Activated CD8-positive, alpha-beta T cell treated with anti-CD3 and anti-CD28 coated beads for 36 hours (primary cell): ENCODE measurements around the gene NDFIP2. TPM values are rescaled to one million over a fixed set of nuclear protein-coding genes. Genes with fewer than 3 reads are reported as not detected.
A peak's percentile ranks its signal among the peaks of the same experiment; 100 is the strongest.

ENCODE experiments used
- ATAC-seq: fragments of 200-7000 bp; cut with Tn5 transposase; one replicate; pipeline ENCODE4 v1.10.0; 2021; ENCODE audit warnings: mild to moderate bottlenecking, moderate library complexity
- CTCF ChIA-PET: fragments of 350-600 bp; sonication (Branson Sonifier 250); formaldehyde crosslinking; loops from one replicate; lab custom pipeline; 2021; ENCODE audit warnings: antibody characterized with exemption; lab: Charles Lee
- POLR2A ChIA-PET: fragments of 350-600 bp; sonication (Branson Sonifier 250); formaldehyde crosslinking; loops from one replicate; lab custom pipeline; 2021; ENCODE audit warnings: antibody characterized with exemption; lab: Charles Lee
- DNase-seq: peaks from one replicate; pipeline ENCODE4 v3.0.0-alpha.2; 2020
- H3K27ac Mint-ChIP-seq: one replicate; pipeline ENCODE4 v1.8.0; 2021; ENCODE audit warnings: mild to moderate bottlenecking, mixed read lengths
- H3K27me3 Mint-ChIP-seq: one replicate; pipeline ENCODE4 v1.8.0; 2021; ENCODE audit warnings: mixed read lengths
- H3K36me3 Mint-ChIP-seq: one replicate; pipeline ENCODE4 v1.8.0; 2021; ENCODE audit warnings: low read depth, mixed read lengths
- H3K4me1 Mint-ChIP-seq: one replicate; pipeline ENCODE4 v1.8.0; 2021; ENCODE audit warnings: low read depth, mixed read lengths
- H3K4me3 Mint-ChIP-seq: one replicate; pipeline ENCODE4 v1.8.0; 2021; ENCODE audit warnings: mild to moderate bottlenecking, moderate library complexity, mixed read lengths
- H3K9me3 Mint-ChIP-seq: one replicate; pipeline ENCODE4 v1.8.0; 2021; ENCODE audit warnings: mixed read lengths
- intact Hi-C: fragments of 100-400 bp; cut with micrococcal nuclease; formaldehyde crosslinking; loops from one replicate; pipeline ENCODE4 v1.10.0; 2022
- total RNA-seq, 2 experiments: library from RNA; stranded (reverse); gene quantifications; one replicate each; pipeline ENCODE4 v1.2.3, GENCODE V29; 2021
- TF ChIP-seq, protein P1 (sequence below): fragments of 200-600 bp; IDR thresholded peaks from one replicate; pipeline ENCODE4 v1.8.0; 2022; ENCODE audit warnings: antibody characterized with exemption, mild to moderate bottlenecking

The NDFIP2 gene
- total RNA-seq, 2 experiments from 2014 or later: 67.4 to 69.1 TPM

DNA sequence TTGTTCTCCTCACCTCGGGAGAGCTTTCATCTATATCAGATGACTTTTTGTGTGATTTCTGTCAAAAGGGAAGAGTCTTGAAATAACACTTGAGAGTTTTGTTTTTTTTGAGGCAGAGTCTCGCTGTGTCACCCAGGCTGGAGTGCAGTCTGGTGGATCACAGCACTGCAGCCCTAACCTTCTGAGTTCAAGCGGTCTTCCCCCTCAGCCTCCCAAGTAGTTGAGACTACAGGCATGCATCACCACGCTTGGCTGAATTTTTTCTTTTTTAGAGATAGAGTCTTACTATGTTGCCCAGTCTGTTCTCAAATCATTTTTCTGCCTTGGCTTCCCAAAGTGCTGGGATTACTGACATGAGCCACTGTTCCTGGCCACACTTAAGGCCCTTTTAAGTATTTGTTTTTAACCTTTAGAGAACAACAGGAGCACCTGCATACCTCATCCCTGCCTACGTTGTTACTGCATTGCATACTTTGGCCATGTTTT, 11.4 kb downstream of the NDFIP2 start:
- no peaks in the 10 kb centered on the region for H3K27me3 Mint-ChIP-seq
- TF ChIP-seq, protein P1, sequence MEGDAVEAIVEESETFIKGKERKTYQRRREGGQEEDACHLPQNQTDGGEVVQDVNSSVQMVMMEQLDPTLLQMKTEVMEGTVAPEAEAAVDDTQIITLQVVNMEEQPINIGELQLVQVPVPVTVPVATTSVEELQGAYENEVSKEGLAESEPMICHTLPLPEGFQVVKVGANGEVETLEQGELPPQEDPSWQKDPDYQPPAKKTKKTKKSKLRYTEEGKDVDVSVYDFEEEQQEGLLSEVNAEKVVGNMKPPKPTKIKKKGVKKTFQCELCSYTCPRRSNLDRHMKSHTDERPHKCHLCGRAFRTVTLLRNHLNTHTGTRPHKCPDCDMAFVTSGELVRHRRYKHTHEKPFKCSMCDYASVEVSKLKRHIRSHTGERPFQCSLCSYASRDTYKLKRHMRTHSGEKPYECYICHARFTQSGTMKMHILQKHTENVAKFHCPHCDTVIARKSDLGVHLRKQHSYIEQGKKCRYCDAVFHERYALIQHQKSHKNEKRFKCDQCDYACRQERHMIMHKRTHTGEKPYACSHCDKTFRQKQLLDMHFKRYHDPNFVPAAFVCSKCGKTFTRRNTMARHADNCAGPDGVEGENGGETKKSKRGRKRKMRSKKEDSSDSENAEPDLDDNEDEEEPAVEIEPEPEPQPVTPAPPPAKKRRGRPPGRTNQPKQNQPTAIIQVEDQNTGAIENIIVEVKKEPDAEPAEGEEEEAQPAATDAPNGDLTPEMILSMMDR: no peak
- H3K36me3 Mint-ChIP-seq: peaks cover 27% of the 10 kb centered on the region
- ATAC-seq: peak; percentile 89
- intact Hi-C loops: no loop called here
- POLR2A ChIA-PET: interaction anchor here (0.7 to 1.2 kb wide), 3 partner anchors 10 to 165 kb away, joined by 3 read pairs; no protein-coding TSS in a partner anchor
- H3K4me3 Mint-ChIP-seq: peak overlapping the region; percentile 24
- CTCF ChIA-PET: interaction anchor here (1.1 to 1.6 kb wide), 4 partner anchors 10 to 68 kb away, joined by 3 to 6 read pairs (median 4); partner anchors contain the start of gene NDFIP2
- peak overlapping the region; percentile 57 for H3K27ac Mint-ChIP-seq
- H3K4me1 Mint-ChIP-seq: peaks cover 87% of the 10 kb centered on the region
- peak; percentile 45 for DNase-seq
- peaks cover 4% of the 10 kb centered on the region for H3K9me3 Mint-ChIP-seq

DNA sequence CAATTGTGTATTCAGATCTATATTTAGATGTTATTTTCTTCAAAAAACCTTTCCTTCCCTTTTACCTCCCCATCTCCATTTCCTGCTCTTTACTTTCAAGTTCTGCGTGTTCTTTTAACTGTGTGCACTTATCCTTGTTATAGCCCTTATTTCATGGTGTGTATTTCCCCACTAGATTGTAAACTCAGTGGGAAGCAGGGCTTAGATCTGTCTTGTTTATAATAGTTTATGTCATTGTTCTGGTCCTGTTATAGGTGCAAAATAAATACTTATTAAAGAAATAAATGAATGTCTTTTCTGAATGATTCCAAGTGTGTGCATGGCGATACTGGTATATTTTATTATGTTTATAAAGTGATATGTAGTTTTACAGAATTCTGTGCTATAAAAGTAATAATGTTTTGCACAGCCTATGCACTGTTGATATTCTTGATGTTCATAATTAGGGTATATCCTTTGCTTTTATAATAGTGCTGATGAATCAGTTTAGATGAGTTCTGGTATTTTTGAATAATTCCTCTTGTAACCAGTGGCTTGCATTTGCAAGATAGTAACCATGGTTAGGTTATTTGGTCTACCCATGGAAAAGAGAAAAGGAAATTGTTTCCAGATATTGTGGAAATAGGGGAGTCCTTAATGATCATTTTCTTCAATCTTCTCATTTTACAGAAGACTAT, 12.1 kb downstream of the NDFIP2 start:
- peaks cover 85% of the 10 kb centered on the region for H3K4me1 Mint-ChIP-seq
- CTCF ChIA-PET: interaction anchor here (0.6 to 1.6 kb wide), 3 partner anchors 12 to 69 kb away, joined by 3 to 6 read pairs (median 4); partner anchors contain the start of gene NDFIP2

DNA sequence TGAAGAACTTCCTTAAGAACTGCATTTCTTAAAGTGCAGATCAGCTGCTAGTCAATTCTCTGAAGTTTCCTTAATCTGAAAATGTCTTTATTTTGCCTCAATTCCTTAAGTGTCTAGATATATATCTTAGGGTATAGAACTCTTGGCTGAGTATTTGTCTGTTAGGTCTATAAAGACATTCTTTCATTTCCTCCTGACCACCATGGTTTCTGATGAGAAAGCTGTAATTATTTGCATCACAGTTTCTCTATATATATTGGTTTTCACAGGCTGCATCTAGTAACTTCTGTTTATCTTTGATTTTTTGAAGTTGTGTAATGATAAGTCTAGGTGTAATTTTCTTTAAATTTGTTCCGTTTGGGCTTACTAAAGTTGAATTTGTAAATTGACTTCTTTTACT, 15.2 kb downstream of the NDFIP2 start:
- intact Hi-C loops: no loop called here
- Mint-ChIP-seq H3K27me3 (no peaks in the 10 kb centered on the region), H3K36me3 (peaks cover 24% of the 10 kb centered on the region), H3K4me3 (no peak overlapping the region), H3K4me1 (peaks cover 82% of the 10 kb centered on the region), H3K27ac (no peak overlapping the region), H3K9me3 (peaks cover 5% of the 10 kb centered on the region)
- POLR2A ChIA-PET: interaction anchor here (1.4 kb wide), 1 partner anchor 15 kb away, joined by 4 read pairs; the partner anchor contains the start of gene NDFIP2
- no peak for DNase-seq
- CTCF ChIA-PET: no interaction called here
- ATAC-seq: no peak
- TF ChIP-seq, protein P1: no peak

More for the DNA sequence above, 12.1 kb downstream of the NDFIP2 start:
- intact Hi-C loops: no loop called here
- H3K4me3 Mint-ChIP-seq: peak overlapping the region; percentile 24
- POLR2A ChIA-PET: no interaction called here
- no peak for ATAC-seq
- no peak for DNase-seq
- peaks cover 4% of the 10 kb centered on the region for H3K9me3 Mint-ChIP-seq
- TF ChIP-seq, protein P1: no peak
- peak overlapping the region; percentile 57 for H3K27ac Mint-ChIP-seq
- no peaks in the 10 kb centered on the region for H3K27me3 Mint-ChIP-seq
- peaks cover 23% of the 10 kb centered on the region for H3K36me3 Mint-ChIP-seq

DNA sequence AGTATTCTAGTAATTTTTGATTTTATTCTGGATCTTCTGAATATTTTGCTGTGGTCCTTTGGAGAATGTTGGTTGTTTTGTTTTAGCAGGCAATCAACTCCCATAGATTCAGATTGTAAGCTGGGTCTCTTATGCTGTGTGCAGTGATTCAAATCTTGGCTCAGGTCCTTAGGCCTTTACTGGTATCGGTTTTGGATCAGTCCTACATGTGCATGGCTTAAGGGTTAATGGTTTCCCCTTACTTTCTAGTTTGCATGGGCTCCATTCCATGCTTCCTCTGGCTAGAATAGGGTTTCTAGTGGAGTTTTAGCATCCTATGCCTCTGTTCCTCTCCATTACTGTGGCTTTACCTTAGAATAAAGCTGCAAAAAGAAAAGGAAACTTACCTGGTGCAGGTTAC, 16.1 kb downstream of the NDFIP2 start:
- Mint-ChIP-seq H3K27me3 (no peaks in the 10 kb centered on the region), H3K36me3 (peaks cover 23% of the 10 kb centered on the region), H3K4me3 (no peak overlapping the region), H3K4me1 (peaks cover 82% of the 10 kb centered on the region), H3K27ac (no peak overlapping the region), H3K9me3 (peaks cover 5% of the 10 kb centered on the region)
- ChIA-PET POLR2A (interaction anchor here (1.4 kb wide), 1 partner anchor 16 kb away, joined by 4 read pairs; the partner anchor contains the start of gene NDFIP2), CTCF (interaction anchor here (1.3 kb wide), 1 partner anchor 73 kb away, joined by 6 read pairs; no protein-coding TSS in a partner anchor)
- TF ChIP-seq, protein P1: no peak
- no peak for DNase-seq
- ATAC-seq: no peak
- intact Hi-C loops: no loop called here

DNA sequence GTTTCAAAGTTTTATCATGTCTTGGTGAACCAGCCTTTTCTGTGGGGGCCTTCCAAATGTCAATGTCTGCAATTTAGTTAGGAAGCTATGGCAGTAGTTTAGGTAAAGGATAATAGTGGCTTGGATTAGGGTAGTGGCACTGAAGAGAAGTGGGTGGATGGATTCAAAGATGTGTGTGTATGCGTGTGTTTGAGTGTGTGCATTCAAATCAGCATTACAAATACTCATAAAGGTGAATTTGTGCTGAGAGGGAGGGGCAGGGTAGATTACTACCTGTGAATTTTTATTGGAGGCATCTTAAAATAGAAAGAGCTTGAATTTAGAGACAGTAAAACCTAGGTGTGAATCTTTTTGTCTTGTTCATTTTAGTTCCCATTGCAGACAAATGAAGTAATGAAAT, 16.9 kb downstream of the NDFIP2 start:
- DNase-seq (no peak), ATAC-seq (no peak)
- H3K36me3 Mint-ChIP-seq: peaks cover 22% of the 10 kb centered on the region
- TF ChIP-seq, protein P1: no peak
- CTCF ChIA-PET: interaction anchor here (1.3 kb wide), 1 partner anchor 74 kb away, joined by 6 read pairs; no protein-coding TSS in a partner anchor
- POLR2A ChIA-PET: no interaction called here
- peak overlapping the region; percentile 14 for H3K27ac Mint-ChIP-seq
- H3K4me3 Mint-ChIP-seq: no peak overlapping the region
- intact Hi-C loops: no loop called here
- peaks cover 5% of the 10 kb centered on the region for H3K9me3 Mint-ChIP-seq
- peaks cover 82% of the 10 kb centered on the region for H3K4me1 Mint-ChIP-seq
- H3K27me3 Mint-ChIP-seq: no peaks in the 10 kb centered on the region
